Measurements from ENCODE around the gene CABP7. TPM values are rescaled to one million over a fixed set of nuclear protein-coding genes. Genes with fewer than 3 reads are reported as not detected.

CABP7 gene
- total RNA-seq = not detected

DNA sequence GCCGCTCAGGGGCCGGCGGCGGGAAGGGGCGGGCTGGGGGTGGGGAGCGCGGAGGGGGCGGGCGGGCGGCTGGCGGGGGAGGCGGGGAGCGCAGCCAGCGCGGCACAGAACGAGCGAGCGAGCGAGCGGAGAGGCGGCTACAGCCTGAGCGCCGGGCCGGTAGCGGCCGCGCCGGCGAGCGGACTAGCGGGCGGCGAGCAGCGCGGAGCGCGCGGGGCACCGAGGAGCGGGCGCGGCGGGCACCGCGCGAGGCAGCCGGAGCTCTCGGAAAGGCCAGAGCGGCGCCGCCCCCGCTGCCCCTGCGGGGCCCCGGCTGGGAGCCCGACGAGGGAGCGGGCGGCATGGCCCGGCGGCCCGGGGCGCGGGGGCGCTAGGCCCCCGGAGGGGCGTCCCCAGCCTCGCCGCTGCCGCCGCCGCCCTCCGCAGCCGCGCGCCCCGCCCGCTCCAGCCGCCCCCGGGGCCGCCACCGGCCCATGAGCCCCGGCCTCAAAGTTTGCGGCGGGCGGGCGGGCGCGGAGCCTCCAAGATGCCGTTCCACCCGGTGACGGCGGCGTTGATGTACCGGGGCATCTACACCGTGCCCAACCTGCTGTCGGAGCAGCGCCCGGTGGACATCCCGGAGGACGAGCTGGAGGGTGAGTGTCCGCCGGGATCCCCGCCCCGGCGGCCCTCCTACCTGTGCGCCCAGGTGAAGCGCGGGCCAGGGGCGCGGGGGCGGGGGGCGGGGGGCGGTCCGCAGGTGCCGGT is at the start of gene CABP7:
CABP7 (plus strand) TSS at position 105 of the 747 bp plus-strand sequence; CDS start at position 527, 422 bp downstream.
- Histone ChIP-seq H3K4me3 (ENCODE audit: low read length in 3 of 3) (no peak within 1 kb of the TSS), H3K36me3 (ENCODE audit: control insufficient read depth in 3 of 3, insufficient read depth in 3 of 3, low read length in 3 of 3) (no peaks in the 10 kb centered on the region), H3K27me3 (ENCODE audit: control insufficient read depth in 3 of 3, insufficient read depth in 3 of 3, low read length in 3 of 3) (peaks cover 26 to 59% (median 52%) of the 10 kb centered on the region in 3 donors), H3K4me1 (ENCODE audit: control insufficient read depth in 3 of 3, insufficient read depth in 3 of 3, low read length in 3 of 3) (peaks cover 0 to 4% (median 0%) of the 10 kb centered on the region in 3 donors), H3K27ac (ENCODE audit: low read depth, low read length) (no peak within 1 kb of the TSS), H3K9ac (ENCODE audit: low read depth in 1 of 3, low read length in 3 of 3) (no peak within 1 kb of the TSS), H3K9me3 (ENCODE audit: control insufficient read depth in 3 of 3, low read length in 3 of 3) (no peaks in the 10 kb centered on the region)

DNA sequence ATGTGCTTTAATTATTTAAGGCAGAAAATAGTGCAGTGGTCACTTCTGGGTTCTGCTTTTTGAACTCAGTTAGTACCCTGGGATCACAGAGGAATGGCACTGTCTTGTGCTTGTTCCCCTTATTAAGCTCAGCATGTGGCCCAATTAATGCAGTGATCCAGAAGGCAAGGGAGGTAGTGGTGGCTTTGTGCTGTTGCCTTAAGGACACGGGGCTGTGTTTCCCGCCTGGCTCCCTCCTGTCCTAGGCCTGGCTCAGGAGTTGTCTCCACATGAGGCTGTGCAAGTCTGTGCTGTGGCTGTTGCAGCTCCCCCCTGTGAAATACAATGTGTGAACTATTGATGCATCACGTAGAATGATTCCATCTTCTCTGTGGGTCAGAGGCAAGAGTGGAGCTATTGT is 49.2 kb upstream of the CABP7 start:
- Histone ChIP-seq H3K36me3 (ENCODE audit: control insufficient read depth in 3 of 3, insufficient read depth in 3 of 3, low read length in 3 of 3) (peaks cover 46 to 59% (median 59%) of the 10 kb centered on the region in 3 donors), H3K4me1 (ENCODE audit: control insufficient read depth in 3 of 3, insufficient read depth in 3 of 3, low read length in 3 of 3) (no peaks in the 10 kb centered on the region)

DNA sequence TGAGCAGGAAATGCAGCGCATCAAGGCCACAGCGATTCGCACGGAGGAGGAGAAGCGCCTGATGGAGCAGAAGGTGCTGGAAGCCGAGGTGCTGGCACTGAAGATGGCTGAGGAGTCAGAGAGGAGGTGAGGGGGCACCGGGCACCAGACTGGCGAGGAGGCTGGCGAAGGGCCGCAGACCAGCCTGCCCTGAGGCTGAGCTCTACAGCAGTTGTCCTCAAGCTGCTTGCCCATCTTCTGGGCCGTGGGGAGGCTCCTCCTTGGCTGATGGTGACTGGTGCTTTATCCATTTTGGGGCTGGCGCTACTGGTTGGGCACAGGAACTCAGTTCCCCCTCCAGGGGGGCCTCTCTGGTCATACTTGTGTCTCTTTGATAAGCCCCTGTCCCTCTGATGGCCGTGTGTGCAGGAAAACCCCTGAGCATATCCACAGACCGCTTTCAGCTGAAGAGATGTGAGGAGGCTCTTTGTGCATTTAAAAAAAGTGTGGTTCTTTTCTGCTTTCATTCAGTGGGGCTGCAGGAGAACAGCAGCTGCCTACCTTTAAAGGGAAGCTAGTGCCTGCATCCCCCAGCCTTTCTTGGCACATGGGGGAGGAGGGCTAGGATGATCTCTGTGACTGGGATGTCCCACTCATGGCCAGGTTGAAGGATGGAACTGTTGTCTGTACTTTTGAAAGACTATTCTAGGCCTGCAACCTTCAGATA is 46.3 kb upstream of the CABP7 start:
- no peak overlapping the region for H3K27ac ChIP-seq (ENCODE audit: low read depth, low read length)
- H3K27me3 ChIP-seq (ENCODE audit: control insufficient read depth in 3 of 3, insufficient read depth in 3 of 3, low read length in 3 of 3) = no peaks in the 10 kb centered on the region
- H3K9me3 ChIP-seq (ENCODE audit: control insufficient read depth in 3 of 3, low read length in 3 of 3) = no peaks in the 10 kb centered on the region
- H3K36me3 ChIP-seq (ENCODE audit: control insufficient read depth in 3 of 3, insufficient read depth in 3 of 3, low read length in 3 of 3) = peaks cover 63 to 72% (median 69%) of the 10 kb centered on the region in 3 donors
- no peak overlapping the region for H3K4me3 ChIP-seq (ENCODE audit: low read length in 3 of 3)
- no peaks in the 10 kb centered on the region for H3K4me1 ChIP-seq (ENCODE audit: control insufficient read depth in 3 of 3, insufficient read depth in 3 of 3, low read length in 3 of 3)
- no peak overlapping the region for H3K9ac ChIP-seq (ENCODE audit: low read depth in 1 of 3, low read length in 3 of 3)

More for the DNA sequence above, 49.2 kb upstream of the CABP7 start:
- Histone ChIP-seq H3K9ac (ENCODE audit: low read depth in 1 of 3, low read length in 3 of 3) (no peak overlapping the region), H3K9me3 (ENCODE audit: control insufficient read depth in 3 of 3, low read length in 3 of 3) (no peaks in the 10 kb centered on the region), H3K4me3 (ENCODE audit: low read length in 3 of 3) (no peak overlapping the region), H3K27ac (ENCODE audit: low read depth, low read length) (no peak overlapping the region), H3K27me3 (ENCODE audit: control insufficient read depth in 3 of 3, insufficient read depth in 3 of 3, low read length in 3 of 3) (no peaks in the 10 kb centered on the region)

DNA sequence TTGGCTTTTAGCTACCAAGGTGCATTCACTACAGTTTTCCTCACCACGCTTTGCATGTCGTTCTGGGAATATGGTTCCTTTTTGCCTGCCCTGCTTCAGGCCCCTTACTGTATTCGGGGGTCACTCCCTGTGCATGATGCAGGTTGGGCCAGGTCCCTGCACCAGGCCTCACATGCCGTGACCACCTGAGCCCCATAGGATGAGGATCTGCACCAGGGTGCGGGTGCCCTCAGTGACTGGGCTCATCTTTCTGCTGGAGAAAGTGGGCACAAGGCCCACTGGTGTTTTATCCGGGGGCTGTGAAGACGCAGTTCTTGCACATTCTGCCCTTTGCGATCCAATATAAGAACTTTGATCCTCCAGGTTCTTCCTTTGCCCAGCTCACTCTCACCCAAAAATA is 45.7 kb upstream of the CABP7 start:
- Histone ChIP-seq H3K9me3 (ENCODE audit: control insufficient read depth in 3 of 3, low read length in 3 of 3) (no peaks in the 10 kb centered on the region), H3K27ac (ENCODE audit: low read depth, low read length) (no peak overlapping the region), H3K4me3 (ENCODE audit: low read length in 3 of 3) (no peak overlapping the region), H3K9ac (ENCODE audit: low read depth in 1 of 3, low read length in 3 of 3) (no peak overlapping the region), H3K27me3 (ENCODE audit: control insufficient read depth in 3 of 3, insufficient read depth in 3 of 3, low read length in 3 of 3) (no peaks in the 10 kb centered on the region), H3K4me1 (ENCODE audit: control insufficient read depth in 3 of 3, insufficient read depth in 3 of 3, low read length in 3 of 3) (no peaks in the 10 kb centered on the region), H3K36me3 (ENCODE audit: control insufficient read depth in 3 of 3, insufficient read depth in 3 of 3, low read length in 3 of 3) (peaks cover 63 to 73% (median 69%) of the 10 kb centered on the region in 3 donors)

DNA sequence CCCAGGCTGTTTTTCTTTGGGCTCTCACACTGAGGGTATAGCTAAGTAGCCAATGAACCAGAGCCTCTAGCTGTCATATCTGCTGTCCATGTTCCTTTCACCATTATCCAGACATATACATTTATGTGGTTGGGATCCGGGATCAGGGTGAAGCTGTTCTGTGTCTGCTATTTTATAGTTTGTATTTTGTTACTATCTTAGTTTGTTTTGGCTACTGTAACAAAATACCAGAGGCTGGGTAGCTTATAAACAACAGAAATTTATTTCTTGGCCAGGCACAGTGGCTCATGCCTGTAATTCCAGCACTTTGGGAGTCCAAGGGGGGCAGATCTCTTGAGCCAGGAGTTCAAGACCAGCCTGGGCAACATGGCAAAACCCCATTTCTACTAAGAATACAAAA is 40.5 kb upstream of the CABP7 start:
- peaks cover 67 to 78% (median 68%) of the 10 kb centered on the region in 3 donors for H3K36me3 ChIP-seq (ENCODE audit: control insufficient read depth in 3 of 3, insufficient read depth in 3 of 3, low read length in 3 of 3)
- no peaks in the 10 kb centered on the region for H3K4me1 ChIP-seq (ENCODE audit: control insufficient read depth in 3 of 3, insufficient read depth in 3 of 3, low read length in 3 of 3)
- H3K4me3 ChIP-seq (ENCODE audit: low read length in 3 of 3) = no peak overlapping the region

DNA sequence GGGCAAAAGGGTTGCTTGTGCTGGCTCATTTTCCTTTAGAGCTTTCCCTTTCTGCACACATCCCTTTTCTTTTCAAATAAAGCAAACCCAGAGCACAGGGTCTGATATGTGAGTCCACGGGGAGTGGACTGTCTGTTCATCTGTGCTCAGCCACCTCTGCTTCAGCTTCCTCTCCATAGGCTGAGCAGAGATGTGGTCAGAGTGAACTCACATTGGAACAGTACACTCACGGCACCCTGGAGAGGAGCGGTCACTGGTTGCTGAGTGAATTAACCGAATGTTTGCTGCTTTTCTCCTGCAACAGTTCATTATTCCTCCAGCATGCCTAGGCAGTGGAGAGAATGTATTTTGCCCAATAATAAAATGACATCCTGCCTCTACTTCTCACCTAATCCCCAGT is 36.3 kb upstream of the CABP7 start:
- Histone ChIP-seq H3K27me3 (ENCODE audit: control insufficient read depth in 3 of 3, insufficient read depth in 3 of 3, low read length in 3 of 3) (no peaks in the 10 kb centered on the region), H3K36me3 (ENCODE audit: control insufficient read depth in 3 of 3, insufficient read depth in 3 of 3, low read length in 3 of 3) (peaks cover 44 to 57% (median 47%) of the 10 kb centered on the region in 3 donors), H3K4me1 (ENCODE audit: control insufficient read depth in 3 of 3, insufficient read depth in 3 of 3, low read length in 3 of 3) (no peaks in the 10 kb centered on the region), H3K4me3 (ENCODE audit: low read length in 3 of 3) (no peak overlapping the region), H3K9me3 (ENCODE audit: control insufficient read depth in 3 of 3, low read length in 3 of 3) (no peaks in the 10 kb centered on the region), H3K9ac (ENCODE audit: low read depth in 1 of 3, low read length in 3 of 3) (no peak overlapping the region), H3K27ac (ENCODE audit: low read depth, low read length) (no peak overlapping the region)

More for the DNA sequence above, 40.5 kb upstream of the CABP7 start:
- no peaks in the 10 kb centered on the region for H3K9me3 ChIP-seq (ENCODE audit: control insufficient read depth in 3 of 3, low read length in 3 of 3)
- no peak overlapping the region for H3K27ac ChIP-seq (ENCODE audit: low read depth, low read length)
- H3K9ac ChIP-seq (ENCODE audit: low read depth in 1 of 3, low read length in 3 of 3) = no peak overlapping the region
- H3K27me3 ChIP-seq (ENCODE audit: control insufficient read depth in 3 of 3, insufficient read depth in 3 of 3, low read length in 3 of 3) = no peaks in the 10 kb centered on the region

DNA sequence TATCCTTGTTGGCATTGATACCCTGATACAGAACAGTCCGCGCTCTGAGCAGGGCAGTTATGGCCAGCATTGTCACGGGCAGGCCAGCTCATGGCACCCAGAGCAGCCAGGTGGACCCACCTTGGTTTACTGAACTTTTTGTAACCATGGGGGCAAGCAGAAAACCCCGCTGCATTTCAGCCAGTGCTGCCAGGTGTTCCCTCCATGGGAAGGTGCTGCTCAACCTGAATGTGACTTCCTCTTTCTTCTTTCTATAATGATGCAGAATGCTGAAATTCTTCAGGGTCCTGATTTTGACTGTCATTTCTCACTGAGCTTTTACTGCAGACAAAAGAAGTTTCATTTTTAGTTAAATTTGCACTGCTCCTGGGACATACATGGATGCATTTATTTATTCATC is 35.6 kb upstream of the CABP7 start:
- no peak overlapping the region for H3K4me3 ChIP-seq (ENCODE audit: low read length in 3 of 3)
- no peaks in the 10 kb centered on the region for H3K9me3 ChIP-seq (ENCODE audit: control insufficient read depth in 3 of 3, low read length in 3 of 3)
- H3K27ac ChIP-seq (ENCODE audit: low read depth, low read length) = no peak overlapping the region
- peaks cover 37 to 50% (median 40%) of the 10 kb centered on the region in 3 donors for H3K36me3 ChIP-seq (ENCODE audit: control insufficient read depth in 3 of 3, insufficient read depth in 3 of 3, low read length in 3 of 3)
- no peaks in the 10 kb centered on the region for H3K27me3 ChIP-seq (ENCODE audit: control insufficient read depth in 3 of 3, insufficient read depth in 3 of 3, low read length in 3 of 3)
- H3K4me1 ChIP-seq (ENCODE audit: control insufficient read depth in 3 of 3, insufficient read depth in 3 of 3, low read length in 3 of 3) = no peaks in the 10 kb centered on the region
- no peak overlapping the region for H3K9ac ChIP-seq (ENCODE audit: low read depth in 1 of 3, low read length in 3 of 3)

DNA sequence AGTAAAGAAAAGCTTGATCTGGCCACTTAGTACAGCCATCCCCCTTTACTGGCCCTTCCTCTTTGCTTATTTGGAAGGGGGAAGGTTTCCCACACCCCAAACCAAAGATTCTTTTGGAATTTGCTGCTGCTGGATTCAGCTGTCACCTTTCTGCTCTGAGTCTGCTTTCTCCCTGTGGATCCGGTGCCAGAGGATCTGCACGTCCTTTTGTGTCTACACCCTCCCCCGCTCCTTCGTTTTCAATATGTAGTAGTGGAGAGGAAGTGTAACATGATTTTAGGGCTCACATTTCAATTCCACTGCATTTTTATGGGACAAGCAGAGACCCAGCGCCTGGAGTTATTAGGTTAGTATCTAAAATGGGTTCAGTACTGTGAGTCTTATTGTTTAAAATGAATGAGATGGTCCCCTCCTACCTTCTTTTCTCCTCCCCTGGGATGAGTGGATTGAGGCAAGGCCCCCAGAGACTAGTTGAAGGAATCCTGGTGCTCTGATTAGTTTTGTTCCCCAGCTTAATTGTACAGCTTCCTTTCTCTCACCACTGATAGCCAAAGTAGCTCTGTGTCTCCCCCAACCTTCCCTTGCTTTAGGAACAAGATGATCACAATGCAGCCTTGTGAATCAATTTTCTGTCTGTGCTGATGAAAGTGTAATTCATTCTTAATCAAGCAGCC is 30.5 kb upstream of the CABP7 start:
- no peak overlapping the region for H3K27ac ChIP-seq (ENCODE audit: low read depth, low read length)
- no peaks in the 10 kb centered on the region for H3K27me3 ChIP-seq (ENCODE audit: control insufficient read depth in 3 of 3, insufficient read depth in 3 of 3, low read length in 3 of 3)
- H3K36me3 ChIP-seq (ENCODE audit: control insufficient read depth in 3 of 3, insufficient read depth in 3 of 3, low read length in 3 of 3) = peaks cover 19 to 21% (median 20%) of the 10 kb centered on the region in 3 donors
- peaks cover 13 to 17% (median 15%) of the 10 kb centered on the region in 3 donors for H3K4me1 ChIP-seq (ENCODE audit: control insufficient read depth in 3 of 3, insufficient read depth in 3 of 3, low read length in 3 of 3)
- no peak overlapping the region for H3K9ac ChIP-seq (ENCODE audit: low read depth in 1 of 3, low read length in 3 of 3)
- no peaks in the 10 kb centered on the region for H3K9me3 ChIP-seq (ENCODE audit: control insufficient read depth in 3 of 3, low read length in 3 of 3)
- no peak overlapping the region for H3K4me3 ChIP-seq (ENCODE audit: low read length in 3 of 3)

DNA sequence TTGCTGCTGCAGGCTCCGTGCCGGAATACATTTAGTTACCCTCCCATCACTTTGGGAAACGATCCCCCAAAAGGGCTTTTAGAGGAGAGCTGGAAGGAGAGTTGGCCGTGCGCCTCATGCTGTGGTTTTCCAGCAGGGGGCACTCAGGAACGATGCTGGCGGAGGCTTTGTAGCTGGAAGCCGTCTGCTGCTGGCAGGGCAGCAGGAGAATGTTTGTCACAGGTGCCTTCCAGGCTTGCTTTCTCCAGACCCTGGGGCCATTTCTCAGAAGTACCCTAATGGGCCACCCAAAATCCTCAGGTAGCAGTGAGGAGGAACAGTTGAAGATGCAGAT is 30.0 kb upstream of the CABP7 start:
- Histone ChIP-seq H3K9me3 (ENCODE audit: control insufficient read depth in 3 of 3, low read length in 3 of 3) (no peaks in the 10 kb centered on the region), H3K36me3 (ENCODE audit: control insufficient read depth in 3 of 3, insufficient read depth in 3 of 3, low read length in 3 of 3) (peaks cover 18 to 20% (median 18%) of the 10 kb centered on the region in 3 donors), H3K27ac (ENCODE audit: low read depth, low read length) (no peak overlapping the region), H3K9ac (ENCODE audit: low read depth in 1 of 3, low read length in 3 of 3) (no peak overlapping the region), H3K27me3 (ENCODE audit: control insufficient read depth in 3 of 3, insufficient read depth in 3 of 3, low read length in 3 of 3) (no peaks in the 10 kb centered on the region), H3K4me3 (ENCODE audit: low read length in 3 of 3) (no peak overlapping the region), H3K4me1 (ENCODE audit: control insufficient read depth in 3 of 3, insufficient read depth in 3 of 3, low read length in 3 of 3) (peaks cover 13 to 17% (median 15%) of the 10 kb centered on the region in 3 donors)

DNA sequence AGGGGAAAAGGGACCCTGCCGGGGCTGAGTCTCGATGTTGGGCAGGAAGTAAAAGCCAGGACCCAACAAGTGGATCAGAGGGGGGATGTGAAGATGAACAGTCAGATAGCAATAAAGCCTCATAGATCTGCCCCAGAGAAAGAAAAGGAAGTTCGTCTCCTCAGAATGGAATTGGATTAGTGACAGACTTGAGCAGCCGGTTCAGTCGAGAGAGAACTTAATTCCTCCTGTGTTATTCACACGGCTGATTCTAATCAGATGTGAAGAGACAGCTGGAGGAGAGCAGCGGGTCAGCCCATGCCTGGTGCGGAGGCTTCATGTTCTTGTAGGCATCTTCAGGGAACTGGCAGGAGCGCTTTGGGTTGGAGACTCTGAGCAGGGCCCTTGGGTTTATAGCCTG is 29.3 kb upstream of the CABP7 start:
- no peaks in the 10 kb centered on the region for H3K9me3 ChIP-seq (ENCODE audit: control insufficient read depth in 3 of 3, low read length in 3 of 3)
- H3K27me3 ChIP-seq (ENCODE audit: control insufficient read depth in 3 of 3, insufficient read depth in 3 of 3, low read length in 3 of 3) = no peaks in the 10 kb centered on the region
- peaks cover 16 to 21% (median 19%) of the 10 kb centered on the region in 3 donors for H3K36me3 ChIP-seq (ENCODE audit: control insufficient read depth in 3 of 3, insufficient read depth in 3 of 3, low read length in 3 of 3)
- no peak overlapping the region for H3K4me3 ChIP-seq (ENCODE audit: low read length in 3 of 3)
- H3K4me1 ChIP-seq (ENCODE audit: control insufficient read depth in 3 of 3, insufficient read depth in 3 of 3, low read length in 3 of 3) = peaks cover 15 to 20% (median 18%) of the 10 kb centered on the region in 3 donors
- no peak overlapping the region for H3K9ac ChIP-seq (ENCODE audit: low read depth in 1 of 3, low read length in 3 of 3)
- no peak overlapping the region for H3K27ac ChIP-seq (ENCODE audit: low read depth, low read length)
